CD4-positive, alpha-beta T cell treated with Interferon alpha-2 for 1 hour (primary cell): ENCODE data around the gene CA5B.
"Not testable (repeated sequence)": the region's sequence is repeated elsewhere in the genome, so short reads cannot be mapped to it uniquely, and the experiment has no call there.

Experiments used
- DNase-seq, 2 donors: peaks; one replicate each; pipeline ENCODE4 v3.0.0-alpha.2; 2020 to 2022

CA5B gene

GRCh38 chrX:15737959-15738902 lies at the start of gene CA5B:
CA5B (plus strand) TSS chrX:15738270; CDS start chrX:15750024, 11,754 bp downstream.
- peak; percentile 97 to 99 for DNase-seq

- no peak for DNase-seq
Observed at GRCh38 chrX:15694941-15695451, 43.1 kb upstream of the CA5B start.

- no peak for DNase-seq
Observed at GRCh38 chrX:15696516-15696915, 41.6 kb upstream of the CA5B start.

GRCh38 chrX:15702488-15703371 lies 35.3 kb upstream of the CA5B start:
- no peak for DNase-seq

- not testable (repeated sequence) for DNase-seq
Observed at GRCh38 chrX:15703809-15704208, 34.3 kb upstream of the CA5B start.

GRCh38 chrX:15704273-15704672 lies 33.8 kb upstream of the CA5B start:
- DNase-seq: not testable (repeated sequence)

- DNase-seq: no peak
Observed at GRCh38 chrX:15714529-15714928, 23.5 kb upstream of the CA5B start.

- no peak for DNase-seq
Observed at GRCh38 chrX:15718283-15718970, 19.6 kb upstream of the CA5B start.

- no peak for DNase-seq
Observed at GRCh38 chrX:15719324-15719968, 18.6 kb upstream of the CA5B start.

GRCh38 chrX:15721911-15722310 lies 16.2 kb upstream of the CA5B start:
- no peak for DNase-seq

- DNase-seq: no peak
Observed at GRCh38 chrX:15723887-15724517, 14.1 kb upstream of the CA5B start.

GRCh38 chrX:15724911-15725310 lies 13.2 kb upstream of the CA5B start:
- no peak for DNase-seq

GRCh38 chrX:15731368-15731767 lies 6.7 kb upstream of the CA5B start:
- DNase-seq: not testable (repeated sequence)

GRCh38 chrX:15737190-15737958 lies 696 bp upstream of the CA5B start:
- no peak for DNase-seq

- DNase-seq: no peak
Observed at GRCh38 chrX:15739886-15740285, 1.8 kb downstream of the CA5B start.

GRCh38 chrX:15744181-15744867 lies 6.3 kb downstream of the CA5B start:
- DNase-seq: no peak

GRCh38 chrX:15745179-15745578 lies 7.1 kb downstream of the CA5B start:
- no peak for DNase-seq

- DNase-seq: not testable (repeated sequence)
Observed at GRCh38 chrX:15746651-15747050, 8.6 kb downstream of the CA5B start.

- no peak for DNase-seq
Observed at GRCh38 chrX:15747626-15748173, 9.6 kb downstream of the CA5B start.

- no peak for DNase-seq
Observed at GRCh38 chrX:15748841-15749240, 10.8 kb downstream of the CA5B start.
